Activated CD8-positive, alpha-beta memory T cell treated with anti-CD3 and anti-CD28 coated beads, Interleukin-2, amount 10 ng/mL, durations not matched to agents 7 days and 5 days (primary cell): Measurements from ENCODE around the gene AKNA. TPM values are rescaled to one million over a fixed set of nuclear protein-coding genes. Genes with fewer than 3 reads are reported as not detected.

ENCODE experiments used
- ATAC-seq: fragments of 150-1000 bp; cut with Tn5 transposase; one replicate; pipeline ENCODE4 v1.10.0; 2021; ENCODE audit warnings: moderate library complexity
- CTCF ChIA-PET: fragments of 350-600 bp; sonication (Branson Sonifier 250); formaldehyde crosslinking; loops from one replicate; lab custom pipeline; 2021; ENCODE audit warnings: antibody characterized with exemption; lab: Charles Lee
- DNase-seq: peaks from one replicate; pipeline ENCODE4 v3.0.0-alpha.2; 2020
- H3K27ac Mint-ChIP-seq: one replicate; pipeline ENCODE4 v1.8.0; 2021; ENCODE audit warnings: mild to moderate bottlenecking, mixed read lengths
- H3K27me3 Mint-ChIP-seq: one replicate; pipeline ENCODE4 v1.8.0; 2021; ENCODE audit warnings: mixed read lengths
- H3K36me3 Mint-ChIP-seq: one replicate; pipeline ENCODE4 v1.8.0; 2021; ENCODE audit warnings: mild to moderate bottlenecking, mixed read lengths
- H3K4me1 Mint-ChIP-seq: one replicate; pipeline ENCODE4 v1.8.0; 2021; ENCODE audit warnings: mixed read lengths
- H3K4me3 Mint-ChIP-seq: one replicate; pipeline ENCODE4 v1.8.0; 2021; ENCODE audit warnings: mild to moderate bottlenecking, moderate library complexity, mixed read lengths
- H3K9me3 Mint-ChIP-seq: one replicate; pipeline ENCODE4 v1.8.0; 2022; ENCODE audit warnings: low read depth, mixed read lengths
- total RNA-seq, 2 experiments: library from RNA; stranded (reverse); gene quantifications; one replicate each; pipeline ENCODE4 v1.2.3, GENCODE V29; 2021

The AKNA gene
- total RNA-seq, 2 experiments from 2014 or later: 432 to 500 TPM

GRCh38 chr9:114426046-114426948 lies 38.5 kb upstream of the AKNA start:
- Mint-ChIP-seq H3K4me1 (no peaks in the 10 kb centered on the region), H3K27me3 (no peaks in the 10 kb centered on the region), H3K36me3 (no peaks in the 10 kb centered on the region), H3K27ac (no peak overlapping the region), H3K4me3 (no peak overlapping the region), H3K9me3 (no peaks in the 10 kb centered on the region)
- no peak for ATAC-seq
- CTCF ChIA-PET: interaction anchor here (1.3 kb wide), 1 partner anchor 61 kb away, joined by 5 read pairs; no protein-coding TSS in a partner anchor
- no peak for DNase-seq

DNA sequence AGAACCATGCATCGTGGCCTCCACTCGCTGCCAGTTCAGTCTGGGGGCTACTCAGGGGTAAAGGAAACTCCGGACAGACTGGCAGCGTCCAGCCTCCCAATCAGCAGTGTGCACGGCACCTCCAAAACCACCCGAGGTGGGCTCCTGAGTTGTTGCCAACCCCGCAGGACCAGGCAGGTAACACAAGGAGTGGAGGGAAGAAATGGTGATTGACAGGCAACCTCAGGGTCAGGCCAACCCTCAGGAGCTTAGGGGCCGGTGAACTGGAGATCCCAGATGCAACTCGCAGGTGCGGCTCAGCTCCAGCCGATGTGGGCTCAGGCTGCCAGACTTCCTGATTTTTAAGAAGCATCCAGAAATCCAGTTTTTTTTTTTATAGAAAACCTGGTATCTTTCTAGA lies 37.3 kb upstream of the AKNA start:
- Mint-ChIP-seq H3K9me3 (no peaks in the 10 kb centered on the region), H3K4me3 (no peak overlapping the region), H3K4me1 (no peaks in the 10 kb centered on the region), H3K27me3 (no peaks in the 10 kb centered on the region), H3K36me3 (no peaks in the 10 kb centered on the region), H3K27ac (no peak overlapping the region)
- CTCF ChIA-PET: interaction anchor here (1.0 kb wide), 1 partner anchor 29 kb away, joined by 3 read pairs; no protein-coding TSS in a partner anchor
- ATAC-seq: no peak
- no peak for DNase-seq

- Mint-ChIP-seq H3K9me3 (no peaks in the 10 kb centered on the region), H3K27ac (no peak overlapping the region), H3K4me1 (peaks cover 3% of the 10 kb centered on the region), H3K27me3 (no peaks in the 10 kb centered on the region), H3K4me3 (no peak overlapping the region), H3K36me3 (no peaks in the 10 kb centered on the region)
- ATAC-seq (no peak), DNase-seq (no peak)
- CTCF ChIA-PET: no interaction called here
These were observed 36.3 kb upstream of the AKNA start for GRCh38 chr9:114424126-114424525.

DNA sequence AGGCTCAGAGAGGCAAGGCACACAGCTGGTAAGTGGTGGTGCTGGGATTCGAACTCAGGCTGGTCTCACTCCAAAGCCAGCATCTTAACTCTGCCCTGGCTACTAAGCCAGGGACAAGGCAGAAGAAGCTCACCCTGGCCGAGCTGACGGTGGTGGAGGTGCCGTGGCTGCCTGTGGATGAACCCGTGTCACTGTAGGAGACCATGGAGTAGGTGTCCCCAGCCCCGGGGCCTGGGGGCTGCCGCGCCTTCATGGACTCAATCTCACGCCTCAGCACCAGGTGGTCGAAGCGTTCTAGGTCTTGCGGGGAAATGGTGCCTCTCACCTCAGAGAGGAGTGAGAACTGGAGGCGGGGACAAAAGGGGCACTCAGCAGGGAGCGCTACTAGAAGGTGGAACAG lies 35.4 kb upstream of the AKNA start:
- Mint-ChIP-seq H3K27me3 (no peaks in the 10 kb centered on the region), H3K4me3 (no peak overlapping the region), H3K36me3 (no peaks in the 10 kb centered on the region), H3K4me1 (peaks cover 10% of the 10 kb centered on the region), H3K9me3 (no peaks in the 10 kb centered on the region), H3K27ac (no peak overlapping the region)
- DNase-seq (no peak), ATAC-seq (no peak)
- CTCF ChIA-PET: no interaction called here

DNA sequence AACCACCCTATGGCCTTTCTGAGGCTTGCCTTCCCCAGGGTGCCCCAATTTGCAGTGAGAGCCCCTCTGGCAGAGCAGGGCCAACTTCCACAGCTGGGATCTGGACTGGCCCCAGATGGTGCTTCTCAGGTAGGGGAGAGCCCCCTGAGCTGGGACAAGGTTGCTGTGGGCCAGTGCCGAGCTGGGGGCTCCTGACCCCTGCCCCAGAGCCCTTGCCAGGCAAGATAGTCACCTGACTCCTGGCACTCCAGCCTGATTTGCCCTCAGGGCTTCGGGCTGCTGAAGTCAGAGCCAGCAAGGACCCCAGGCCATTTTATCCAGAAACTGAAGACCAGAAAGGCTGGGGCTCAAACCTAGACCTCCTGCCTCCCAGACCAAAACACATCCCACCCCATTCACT lies 33.4 kb upstream of the AKNA start:
- ATAC-seq (no peak), DNase-seq (no peak)
- CTCF ChIA-PET: interaction anchor here (0.9 to 1.4 kb wide), 2 partner anchors 16 to 232 kb away, joined by 3 read pairs; no protein-coding TSS in a partner anchor
- peaks cover 24% of the 10 kb centered on the region for H3K4me1 Mint-ChIP-seq
- H3K27me3 Mint-ChIP-seq: no peaks in the 10 kb centered on the region
- H3K27ac Mint-ChIP-seq: no peak overlapping the region
- no peak overlapping the region for H3K4me3 Mint-ChIP-seq
- no peaks in the 10 kb centered on the region for H3K36me3 Mint-ChIP-seq
- no peaks in the 10 kb centered on the region for H3K9me3 Mint-ChIP-seq

- H3K27ac Mint-ChIP-seq: no peak overlapping the region
- CTCF ChIA-PET: interaction anchor here (0.9 to 3.1 kb wide), 4 partner anchors 12 to 233 kb away, joined by 3 to 9 read pairs (median 4); no protein-coding TSS in a partner anchor
- no peak for ATAC-seq
- no peak overlapping the region for H3K4me3 Mint-ChIP-seq
- H3K36me3 Mint-ChIP-seq: no peaks in the 10 kb centered on the region
- H3K4me1 Mint-ChIP-seq: peaks cover 24% of the 10 kb centered on the region
- H3K9me3 Mint-ChIP-seq: no peaks in the 10 kb centered on the region
- DNase-seq: no peak
- H3K27me3 Mint-ChIP-seq: no peaks in the 10 kb centered on the region
These were observed 32.0 kb upstream of the AKNA start for GRCh38 chr9:114419796-114420195.

DNA sequence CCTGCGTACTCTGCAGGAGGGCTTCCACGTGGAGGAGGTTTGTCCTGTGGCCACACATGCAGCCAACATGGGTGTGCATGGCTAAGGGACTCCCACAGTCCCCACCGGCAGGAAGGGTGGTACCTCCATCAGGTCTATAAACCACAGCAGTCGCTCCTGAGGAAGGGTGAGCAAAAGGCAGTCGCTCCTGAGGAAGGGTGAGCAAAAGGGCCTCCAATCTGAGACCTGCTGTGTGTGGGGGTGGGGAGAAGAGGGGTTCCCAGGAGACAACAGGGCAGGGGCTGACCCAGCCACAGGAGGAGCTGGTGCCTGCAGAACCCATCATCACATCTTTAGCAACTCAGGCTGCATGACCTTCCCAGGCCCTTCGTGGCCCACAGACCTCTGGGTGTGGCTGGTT lies 30.3 kb upstream of the AKNA start:
- DNase-seq (no peak), ATAC-seq (peak; percentile 34)
- Mint-ChIP-seq H3K9me3 (no peaks in the 10 kb centered on the region), H3K36me3 (no peaks in the 10 kb centered on the region), H3K27ac (peak overlapping the region; percentile 56), H3K27me3 (no peaks in the 10 kb centered on the region), H3K4me3 (no peak overlapping the region), H3K4me1 (peaks cover 24% of the 10 kb centered on the region)
- CTCF ChIA-PET: interaction anchor here (1.0 to 3.1 kb wide), 7 partner anchors 10 to 224 kb away, joined by 3 to 18 read pairs (median 4); no protein-coding TSS in a partner anchor

- DNase-seq (no peak), ATAC-seq (no peak)
- H3K9me3 Mint-ChIP-seq: no peaks in the 10 kb centered on the region
- CTCF ChIA-PET: interaction anchor here (0.9 to 3.1 kb wide), 7 partner anchors 9 to 236 kb away, joined by 3 to 18 read pairs (median 4); partner anchors contain the start of gene ATP6V1G1
- no peaks in the 10 kb centered on the region for H3K27me3 Mint-ChIP-seq
- H3K27ac Mint-ChIP-seq: peak overlapping the region; percentile 56
- no peaks in the 10 kb centered on the region for H3K36me3 Mint-ChIP-seq
- no peak overlapping the region for H3K4me3 Mint-ChIP-seq
- H3K4me1 Mint-ChIP-seq: peaks cover 24% of the 10 kb centered on the region
These were observed 29.7 kb upstream of the AKNA start for GRCh38 chr9:114417511-114417910.

DNA sequence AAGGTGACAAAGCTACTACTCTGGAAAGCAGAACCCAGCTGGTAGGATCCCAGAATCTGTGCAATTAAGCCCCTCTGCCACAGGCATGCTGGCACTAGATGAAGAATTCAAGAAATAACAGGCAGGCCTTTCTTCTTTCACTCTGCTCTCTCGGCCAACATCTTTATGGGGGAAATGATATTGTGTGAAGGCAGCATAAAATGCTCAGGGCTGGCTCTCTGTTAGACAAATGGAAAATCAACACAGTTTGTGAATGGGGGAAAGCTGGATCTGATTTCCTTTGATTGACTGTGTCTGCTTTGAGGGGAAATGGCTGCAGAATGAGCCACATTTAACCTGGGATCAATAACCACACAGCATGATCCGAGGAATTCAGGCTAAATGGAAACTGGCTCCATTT lies 29.1 kb upstream of the AKNA start:
- CTCF ChIA-PET: interaction anchor here (0.9 to 3.1 kb wide), 6 partner anchors 9 to 237 kb away, joined by 3 to 18 read pairs (median 5); partner anchors contain the start of gene ATP6V1G1
- no peak overlapping the region for H3K27ac Mint-ChIP-seq

DNA sequence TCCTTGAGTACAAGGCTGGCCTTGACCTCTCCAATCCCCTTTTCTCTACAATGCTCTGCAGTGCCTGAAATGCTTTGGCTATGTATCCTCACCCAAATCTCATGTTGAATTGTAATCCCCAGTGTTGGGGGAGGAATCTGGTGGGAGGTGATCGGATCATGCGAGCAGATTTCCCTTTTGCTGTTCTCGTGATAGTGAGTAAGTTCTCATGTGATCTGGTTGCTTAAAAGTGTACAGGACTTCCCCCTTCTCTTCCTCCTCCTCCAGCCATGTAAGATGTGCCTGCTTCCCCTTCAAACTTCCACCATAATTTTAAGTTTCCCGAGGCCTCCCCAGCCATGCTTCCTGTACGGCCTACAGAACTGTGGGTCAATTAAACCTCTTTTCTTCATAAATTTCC lies 28.5 kb upstream of the AKNA start:
- CTCF ChIA-PET: interaction anchor here (1.5 to 3.1 kb wide), 2 partner anchors 11 to 237 kb away, joined by 6 to 18 read pairs; no protein-coding TSS in a partner anchor
- H3K27me3 Mint-ChIP-seq: no peaks in the 10 kb centered on the region

More for the DNA sequence above, 29.1 kb upstream of the AKNA start:
- Mint-ChIP-seq H3K27me3 (no peaks in the 10 kb centered on the region), H3K9me3 (no peaks in the 10 kb centered on the region), H3K36me3 (no peaks in the 10 kb centered on the region), H3K4me1 (peaks cover 24% of the 10 kb centered on the region), H3K4me3 (no peak overlapping the region)
- DNase-seq: no peak
- ATAC-seq: no peak

DNA sequence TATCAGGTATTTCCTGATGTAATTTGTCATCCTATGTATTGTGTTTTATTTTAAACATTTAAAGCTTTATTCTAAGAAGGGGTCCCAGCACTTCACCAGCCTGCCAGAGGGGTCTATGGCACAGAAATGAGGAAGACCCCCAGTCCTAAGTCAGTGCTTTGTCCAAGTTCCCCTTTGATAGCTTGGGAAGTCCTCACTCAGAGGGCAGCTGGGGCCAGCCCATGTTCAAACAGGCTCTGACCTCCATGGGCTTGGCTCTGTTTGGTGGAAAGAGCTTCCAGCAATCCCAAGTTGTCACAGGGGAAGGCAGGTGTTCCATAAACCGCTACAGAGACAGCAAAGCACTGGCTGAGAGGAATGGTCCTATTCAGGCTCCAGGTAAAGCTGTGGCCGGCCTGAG lies 26.6 kb upstream of the AKNA start:
- Mint-ChIP-seq H3K27me3 (no peaks in the 10 kb centered on the region), H3K4me1 (peaks cover 25% of the 10 kb centered on the region), H3K4me3 (no peak overlapping the region), H3K27ac (no peak overlapping the region), H3K9me3 (no peaks in the 10 kb centered on the region), H3K36me3 (no peaks in the 10 kb centered on the region)
- CTCF ChIA-PET: interaction anchor here (1.3 to 3.2 kb wide), 4 partner anchors 9 to 239 kb away, joined by 3 to 20 read pairs (median 10); no protein-coding TSS in a partner anchor
- DNase-seq (no peak), ATAC-seq (no peak)

More for the DNA sequence above, 28.5 kb upstream of the AKNA start:
- Mint-ChIP-seq H3K4me1 (peaks cover 24% of the 10 kb centered on the region), H3K9me3 (no peaks in the 10 kb centered on the region), H3K4me3 (no peak overlapping the region), H3K27ac (no peak overlapping the region), H3K36me3 (no peaks in the 10 kb centered on the region)
- DNase-seq: no peak
- ATAC-seq: no peak

DNA sequence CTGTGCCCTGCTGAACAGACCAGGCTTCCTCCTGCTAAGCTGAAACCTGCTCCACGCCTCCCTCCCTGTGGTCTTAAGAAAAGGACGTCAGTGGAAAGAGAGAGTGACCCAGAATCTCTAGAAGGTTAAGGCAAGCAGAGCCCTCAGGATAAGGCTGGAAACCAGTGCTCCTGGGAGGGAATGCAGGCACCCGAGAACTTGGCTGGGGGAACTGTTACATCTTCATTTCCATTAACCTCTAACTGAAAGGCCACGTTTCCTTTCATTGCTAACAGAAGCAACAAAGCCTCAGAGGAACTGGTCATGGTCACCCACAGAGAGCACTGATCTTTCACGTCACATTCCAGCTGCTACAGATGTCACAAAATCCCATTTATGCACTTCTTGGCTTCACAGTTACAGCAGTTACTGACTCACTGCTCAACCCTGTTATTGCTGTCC lies 26.1 kb upstream of the AKNA start:
- DNase-seq (no peak), ATAC-seq (no peak)
- Mint-ChIP-seq H3K36me3 (no peaks in the 10 kb centered on the region), H3K4me3 (no peak overlapping the region), H3K27ac (no peak overlapping the region), H3K4me1 (peaks cover 28% of the 10 kb centered on the region), H3K27me3 (no peaks in the 10 kb centered on the region), H3K9me3 (no peaks in the 10 kb centered on the region)
- CTCF ChIA-PET: interaction anchor here (2.1 to 3.2 kb wide), 3 partner anchors 8 to 239 kb away, joined by 7 to 20 read pairs (median 13); no protein-coding TSS in a partner anchor

GRCh38 chr9:114412048-114412683 lies 24.4 kb upstream of the AKNA start:
- Mint-ChIP-seq H3K27me3 (no peaks in the 10 kb centered on the region), H3K4me3 (no peak overlapping the region), H3K36me3 (no peaks in the 10 kb centered on the region), H3K4me1 (peaks cover 11% of the 10 kb centered on the region), H3K9me3 (no peaks in the 10 kb centered on the region), H3K27ac (no peak overlapping the region)
- CTCF ChIA-PET: no interaction called here
- DNase-seq (no peak), ATAC-seq (no peak)
